HepG2 (cell line): ENCODE results near the gene ZDHHC16. TPM values are rescaled to one million over a fixed set of nuclear protein-coding genes. Genes with fewer than 3 reads are reported as not detected.
A peak's percentile ranks its signal among the peaks of the same experiment; 100 is the strongest.

ENCODE experiments used
- JUNB ChIP-seq: sonication (generic); formaldehyde crosslinking; IDR thresholded peaks from 2 replicates; pipeline ENCODE4 v1.8.0; 2022; ENCODE audit warnings: missing genetic modification reagents, mild to moderate bottlenecking, borderline replicate concordance
- KDM2A ChIP-seq: sonication (generic); formaldehyde crosslinking; IDR thresholded peaks from 2 replicates; pipeline ENCODE4 v1.4.0; 2020; ENCODE audit warnings: low read depth, missing genetic modification reagents, borderline replicate concordance
- MEIS2 ChIP-seq: sonication (generic); formaldehyde crosslinking; IDR thresholded peaks from 2 replicates; pipeline ENCODE4 v1.9.0; 2021; ENCODE audit warnings: mild to moderate bottlenecking, missing genetic modification reagents
- MYC ChIP-seq: sonication (generic); formaldehyde crosslinking; IDR thresholded peaks from 2 replicates; pipeline ENCODE4 v1.9.0; 2021; ENCODE audit warnings: missing genetic modification reagents, borderline replicate concordance
- PATZ1 ChIP-seq: sonication (generic); formaldehyde crosslinking; IDR thresholded peaks from 2 replicates; pipeline ENCODE4 v1.4.0; 2020; ENCODE audit warnings: missing genetic modification reagents
- ZNF281 ChIP-seq: sonication (generic); formaldehyde crosslinking; IDR thresholded peaks from 2 replicates; pipeline ENCODE4 v1.4.0; 2020; ENCODE audit warnings: missing genetic modification reagents, borderline replicate concordance
- ZNF331 ChIP-seq: sonication (generic); formaldehyde crosslinking; IDR thresholded peaks from 2 replicates; pipeline ENCODE4 v1.4.0; 2020; ENCODE audit warnings: missing genetic modification reagents
- ZNF382 ChIP-seq: sonication (generic); formaldehyde crosslinking; IDR thresholded peaks from 2 replicates; pipeline ENCODE4 v1.5.0; 2020; ENCODE audit warnings: missing genetic modification reagents, mild to moderate bottlenecking, borderline replicate concordance
- ZNF577 ChIP-seq: sonication (generic); formaldehyde crosslinking; IDR thresholded peaks from 2 replicates; pipeline ENCODE4 v1.4.0; 2020; ENCODE audit warnings: mild to moderate bottlenecking, low read depth, missing genetic modification reagents, borderline replicate concordance
- ZNF609 ChIP-seq: sonication (generic); formaldehyde crosslinking; IDR thresholded peaks from 2 replicates; pipeline ENCODE4 v1.4.0; 2020; ENCODE audit warnings: mild to moderate bottlenecking, missing genetic modification reagents, borderline replicate concordance
- ZNF713 ChIP-seq: sonication (generic); formaldehyde crosslinking; IDR thresholded peaks from 2 replicates; pipeline ENCODE4 v1.4.0; 2020; ENCODE audit warnings: mild to moderate bottlenecking, missing genetic modification reagents
- polyA plus RNA-seq, 8 experiments: library from polyadenylated mRNA; depleted of rRNA in 3 of 8; stranded (reverse) in 7 of 8; unstranded in 1 of 8; fragments of >200 nt; fragmentation: Illumina TruSeq in 4 of 8; extraction: Trizol in 4 of 8; gene quantifications; 2 replicates each; pipeline versions ENCODE4 v1.2.1 to v1.2.3, GENCODE V29; 2011 to 2016; ENCODE audit warnings: low read depth in 4 of 8, missing spikeins in 1 of 8, mixed read lengths in 1 of 8; ENCODE audit not compliant: insufficient read depth in 1 of 8
- total RNA-seq, 5 experiments: library from RNA; depleted of rRNA; stranded (reverse); fragments of >200 nt; fragmentation: Illumina TruSeq; extraction: Trizol; gene quantifications; 2 replicates each; pipeline ENCODE4 v1.2.3, GENCODE V29; 2016; ENCODE audit warnings: low read depth in 1 of 5
- TF ChIP-seq, protein P1 (sequence below): sonication (generic); formaldehyde crosslinking; conservative IDR thresholded peaks from 2 replicates; pipeline ENCODE4 v1.8.0; 2022; ENCODE audit warnings: mild to moderate bottlenecking, moderate library complexity, missing genetic modification reagents
- TF ChIP-seq, protein P2 (sequence below), 2 experiments: sonication (generic) in 1 of 2; formaldehyde crosslinking in 1 of 2; IDR thresholded peaks; 2 replicates each; pipeline versions ENCODE4 v1.4.0 to v1.6.1; 2018 to 2020; ENCODE audit warnings: missing genetic modification reagents in 2 of 2, borderline replicate concordance in 1 of 2, low read depth in 1 of 2, mild to moderate bottlenecking in 1 of 2, missing biosample characterization in 1 of 2

The ZDHHC16 gene
- total and polyA plus RNA-seq, 2 of the 13 experiments (the other 11 are each of a cell fraction or from before 2014, with no cell fraction given), result 40.8 to 41.8 TPM

DNA sequence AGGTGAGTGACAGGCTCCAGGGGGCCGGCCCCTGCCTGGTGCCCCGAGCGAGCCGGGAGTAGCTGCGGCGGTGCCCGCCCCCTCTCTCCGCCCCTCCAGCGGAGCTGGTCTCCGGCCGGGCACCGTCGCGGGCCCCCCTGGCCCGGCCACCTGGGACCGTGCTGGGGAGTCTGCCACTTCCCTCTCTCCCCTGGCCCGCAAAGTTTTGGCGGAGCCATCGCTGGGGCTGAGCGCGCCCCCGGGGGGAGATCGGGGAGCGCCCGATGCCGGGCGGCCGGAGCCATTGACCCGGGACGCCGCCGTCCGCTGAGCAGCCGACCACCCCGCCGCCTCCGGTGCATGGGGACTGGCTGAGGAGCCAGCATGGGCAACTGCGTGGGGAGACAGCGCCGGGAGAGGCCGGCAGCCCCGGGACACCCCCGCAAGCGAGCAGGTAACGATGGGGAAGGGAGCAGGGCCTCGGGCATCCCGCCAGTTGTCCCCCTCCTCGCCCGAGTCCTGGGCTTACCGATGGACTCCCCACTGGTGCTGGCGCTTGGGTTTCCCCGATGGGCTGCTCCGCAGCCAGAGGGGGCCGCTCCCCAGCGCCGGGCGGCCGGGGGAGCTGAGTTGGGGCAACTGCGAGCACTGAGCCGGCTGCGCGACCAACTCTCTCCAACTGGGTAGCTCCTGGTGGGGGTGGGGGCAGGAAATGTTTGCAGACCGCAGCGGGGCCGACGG lies 53.0 kb downstream of the ZDHHC16 start, which contains the start of gene UBTD1 (continued):
- TF ChIP-seq, protein P1, sequence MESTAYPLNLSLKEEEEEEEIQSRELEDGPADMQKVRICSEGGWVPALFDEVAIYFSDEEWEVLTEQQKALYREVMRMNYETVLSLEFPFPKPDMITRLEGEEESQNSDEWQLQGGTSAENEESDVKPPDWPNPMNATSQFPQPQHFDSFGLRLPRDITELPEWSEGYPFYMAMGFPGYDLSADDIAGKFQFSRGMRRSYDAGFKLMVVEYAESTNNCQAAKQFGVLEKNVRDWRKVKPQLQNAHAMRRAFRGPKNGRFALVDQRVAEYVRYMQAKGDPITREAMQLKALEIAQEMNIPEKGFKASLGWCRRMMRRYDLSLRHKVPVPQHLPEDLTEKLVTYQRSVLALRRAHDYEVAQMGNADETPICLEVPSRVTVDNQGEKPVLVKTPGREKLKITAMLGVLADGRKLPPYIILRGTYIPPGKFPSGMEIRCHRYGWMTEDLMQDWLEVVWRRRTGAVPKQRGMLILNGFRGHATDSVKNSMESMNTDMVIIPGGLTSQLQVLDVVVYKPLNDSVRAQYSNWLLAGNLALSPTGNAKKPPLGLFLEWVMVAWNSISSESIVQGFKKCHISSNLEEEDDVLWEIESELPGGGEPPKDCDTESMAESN (CRISPR knock-in tag), result peak; percentile 67; the same call in 1 of the 2 replicates
- TF ChIP-seq, protein P2, sequence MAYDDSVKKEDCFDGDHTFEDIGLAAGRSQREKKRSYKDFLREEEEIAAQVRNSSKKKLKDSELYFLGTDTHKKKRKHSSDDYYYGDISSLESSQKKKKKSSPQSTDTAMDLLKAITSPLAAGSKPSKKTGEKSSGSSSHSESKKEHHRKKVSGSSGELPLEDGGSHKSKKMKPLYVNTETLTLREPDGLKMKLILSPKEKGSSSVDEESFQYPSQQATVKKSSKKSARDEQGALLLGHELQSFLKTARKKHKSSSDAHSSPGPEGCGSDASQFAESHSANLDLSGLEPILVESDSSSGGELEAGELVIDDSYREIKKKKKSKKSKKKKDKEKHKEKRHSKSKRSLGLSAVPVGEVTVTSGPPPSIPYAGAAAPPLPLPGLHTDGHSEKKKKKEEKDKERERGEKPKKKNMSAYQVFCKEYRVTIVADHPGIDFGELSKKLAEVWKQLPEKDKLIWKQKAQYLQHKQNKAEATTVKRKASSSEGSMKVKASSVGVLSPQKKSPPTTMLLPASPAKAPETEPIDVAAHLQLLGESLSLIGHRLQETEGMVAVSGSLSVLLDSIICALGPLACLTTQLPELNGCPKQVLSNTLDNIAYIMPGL (CRISPR knock-in tag; IDR thresholded peaks at IDR 0.05; ENCODE audit: borderline replicate concordance in 1 of 2, low read depth in 1 of 2), result 0 out of 4 replicates have a peak, but pooled peaks of 1 of the 2 experiments have one; percentile 54
- TF ChIP-seq PATZ1 (CRISPR knock-in tag) (peak; percentile 59), KDM2A (peak; percentile 31; the same call in 1 of the 2 replicates), JUNB (no peak), MYC (CRISPR knock-in tag) (no peak), ZNF331 (CRISPR knock-in tag) (no peak), ZNF382 (no peak), MEIS2 (CRISPR knock-in tag) (peak; percentile 68; the same call in 1 of the 2 replicates), ZNF713 (CRISPR knock-in tag) (no peak), ZNF281 (CRISPR knock-in tag) (no peak), ZNF609 (no peak), ZNF577 (CRISPR knock-in tag) (no peak)
